NCI-H1092 (cell line): Measurements from ENCODE around the gene CCDC117.

Source experiments
- DNase-seq: peaks from one replicate; lab custom pipeline; 2025; lab: John Stamatoyannopoulos, UW

CCDC117 gene

DNA sequence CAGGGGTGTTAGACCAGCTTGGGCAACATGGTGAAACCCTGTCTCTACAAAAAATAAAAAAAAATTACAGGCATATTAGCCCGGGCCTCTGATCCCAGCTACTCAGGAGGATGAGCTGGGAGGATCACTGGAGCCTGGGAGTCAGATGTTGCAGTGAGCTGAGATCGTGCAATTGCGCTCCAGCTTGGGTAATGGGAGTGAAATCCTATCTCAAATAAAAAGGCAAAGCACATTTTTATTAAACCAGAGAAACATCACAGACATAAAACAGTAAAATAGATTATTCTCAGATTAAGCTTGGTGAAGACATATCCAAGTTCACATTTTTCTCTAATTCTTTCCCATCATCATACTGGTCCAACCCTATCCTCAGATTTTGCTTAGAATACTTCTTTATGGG lies 57.9 kb downstream of the CCDC117 start:
- no peak for DNase-seq

DNA sequence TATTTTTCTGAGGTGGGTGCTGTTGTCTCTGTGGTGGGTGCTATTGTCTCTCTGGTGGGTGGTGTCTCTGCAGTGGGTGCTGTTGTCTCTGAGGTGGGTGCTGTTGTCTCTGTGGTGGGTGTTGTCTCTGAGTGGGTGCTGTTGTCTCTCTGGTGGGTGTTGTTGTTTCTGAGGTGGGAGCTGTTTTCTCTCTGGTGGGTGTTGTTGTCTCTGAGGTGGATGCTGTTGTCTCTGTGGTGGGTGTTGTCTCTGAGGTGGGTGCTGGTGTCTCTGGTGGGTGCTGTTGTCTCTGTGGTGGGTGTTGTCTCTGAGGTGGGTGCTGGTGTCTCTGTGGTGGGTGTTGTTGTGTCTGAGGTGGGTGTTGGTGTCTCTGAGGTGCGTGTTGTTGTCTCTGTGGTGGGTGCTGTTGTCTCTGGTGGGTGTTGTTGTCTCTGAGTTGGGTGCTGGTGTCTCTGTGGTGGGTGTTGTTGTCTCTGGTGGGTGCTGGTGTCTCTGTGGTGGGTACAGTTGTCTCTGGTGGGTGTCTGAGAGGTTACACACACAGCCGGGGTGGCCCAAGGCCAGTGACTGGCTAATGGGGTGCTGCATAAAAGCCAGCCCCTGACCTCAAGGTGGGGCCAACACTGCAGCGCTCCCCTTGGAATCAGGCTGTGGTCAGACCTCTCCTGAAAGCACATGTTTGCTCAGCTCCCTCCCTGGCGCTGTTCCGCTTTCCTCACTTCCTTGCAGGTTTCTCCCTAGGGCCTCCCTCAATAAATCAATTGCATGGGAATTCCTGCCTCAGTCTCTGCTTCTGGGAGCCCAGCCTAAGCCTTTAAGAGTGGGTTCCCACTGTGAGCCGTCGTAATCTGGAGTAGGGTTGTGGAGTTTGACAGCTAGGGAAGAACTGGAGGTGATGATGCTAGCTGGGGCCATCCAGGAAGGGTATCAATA lies 58.9 kb downstream of the CCDC117 start:
- DNase-seq = no peak

GRCh38 chr22:28832731-28833130 lies 60.2 kb downstream of the CCDC117 start:
- no peak for DNase-seq

GRCh38 chr22:28833276-28833923 lies 60.9 kb downstream of the CCDC117 start:
- no peak for DNase-seq

DNA sequence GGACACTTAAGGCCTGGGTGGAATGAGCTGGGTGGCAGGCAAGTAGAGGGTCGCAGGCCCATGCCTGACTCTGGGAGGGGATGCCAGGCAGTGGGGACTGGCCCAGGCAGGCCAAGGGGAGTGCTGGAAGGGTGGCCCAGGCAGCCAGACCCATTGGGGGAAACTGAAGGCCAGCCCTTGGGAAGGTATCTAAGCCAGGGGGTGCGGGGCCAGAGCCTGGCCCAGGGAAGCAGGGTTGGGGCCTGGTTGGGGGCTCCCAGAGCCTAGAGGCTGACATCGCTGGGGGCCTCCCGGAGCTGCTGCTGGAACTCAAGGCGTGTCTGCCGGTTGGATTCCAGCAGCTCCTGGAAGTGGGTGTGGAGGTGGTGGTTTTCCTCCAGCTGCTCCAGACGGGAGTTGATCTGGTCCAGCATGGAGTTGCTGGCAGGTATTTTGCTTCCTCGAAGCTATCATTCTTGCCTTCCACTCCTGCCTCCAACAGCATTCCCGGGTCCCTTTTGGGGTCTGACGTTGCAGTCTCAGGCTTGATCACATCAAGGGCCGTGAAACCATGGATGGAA lies 63.2 kb downstream of the CCDC117 start:
- DNase-seq = no peak

DNA sequence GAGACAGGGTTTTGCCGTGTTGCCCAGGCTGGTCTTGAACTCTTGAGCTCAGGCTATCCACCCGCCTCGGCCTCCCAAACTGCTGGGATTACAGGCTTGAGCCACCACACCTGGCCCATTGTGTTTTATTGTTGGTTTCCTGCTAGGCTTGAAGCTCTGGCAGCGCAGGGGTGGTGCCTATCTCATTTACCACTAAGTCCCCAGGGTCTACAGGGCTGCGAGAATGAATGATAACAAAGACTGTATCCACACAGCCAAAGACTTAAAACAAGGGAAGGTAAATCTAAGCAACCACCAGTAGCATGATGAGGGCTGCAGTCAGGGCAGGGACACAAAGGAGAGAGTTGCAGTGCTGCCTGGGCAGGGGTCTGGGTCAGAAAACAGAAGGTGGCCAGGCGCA lies 65.1 kb downstream of the CCDC117 start:
- no peak for DNase-seq
